ENCODE data around the gene NRSN1. TPM values are rescaled to one million over a fixed set of nuclear protein-coding genes. Genes with fewer than 3 reads are reported as not detected.

NRSN1 gene
- total RNA-seq, 2 experiments from 2014 or later = not detected

DNA sequence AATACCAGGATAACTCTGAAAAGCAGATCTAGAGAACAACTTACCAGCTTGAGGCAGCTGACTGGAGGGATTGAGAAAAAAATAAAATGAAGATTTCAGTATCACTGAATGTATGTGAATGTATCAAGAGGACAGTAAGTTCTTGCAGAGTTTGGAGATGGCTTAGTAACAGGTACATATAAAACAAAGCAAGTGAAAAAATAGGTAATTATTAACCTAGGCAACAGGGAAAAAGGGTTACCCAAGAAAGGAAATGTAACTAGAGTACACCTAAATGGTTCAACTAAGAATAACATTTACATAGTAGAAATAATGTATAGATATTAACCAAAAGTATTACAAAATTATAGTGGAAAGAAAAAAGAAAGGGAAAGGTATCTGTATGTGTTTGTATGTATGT is 67.3 kb downstream of the NRSN1 start:
- no TSS peak for BruUV-seq (replicated peaks)
- no peak overlapping the region for H3K27ac ChIP-seq (ENCODE audit: low read depth, low read length, poor library complexity, severe bottlenecking)
- no peak overlapping the region for H2AFZ ChIP-seq (ENCODE audit: low read length)
- no peaks in the 10 kb centered on the region for H3K79me2 ChIP-seq (ENCODE audit: insufficient read depth, low read depth, low read length)
- H4K20me1 ChIP-seq (ENCODE audit: insufficient read depth, low read length) = no peaks in the 10 kb centered on the region
- POLR2A ChIA-PET = no interaction called here
- no peak overlapping the region for H3K4me3 ChIP-seq (ENCODE audit: low read depth, low read length, poor library complexity, severe bottlenecking)
- H3K4me2 ChIP-seq (ENCODE audit: low read length) = no peak overlapping the region
- H3K36me3 ChIP-seq (ENCODE audit: insufficient read depth, low read length) = no peaks in the 10 kb centered on the region
- no peaks in the 10 kb centered on the region for H3K9me3 ChIP-seq (ENCODE audit: low read length)
- intact Hi-C loops (cut with micrococcal nuclease; ENCODE audit: unreplicated experiment) = no loop called here
- no peak for TF ChIP-seq EZH2phosphoT487 (IDR thresholded peaks at IDR 0.05; ENCODE audit: borderline replicate concordance, low read depth, low read length)
- TF ChIP-seq, protein P1, sequence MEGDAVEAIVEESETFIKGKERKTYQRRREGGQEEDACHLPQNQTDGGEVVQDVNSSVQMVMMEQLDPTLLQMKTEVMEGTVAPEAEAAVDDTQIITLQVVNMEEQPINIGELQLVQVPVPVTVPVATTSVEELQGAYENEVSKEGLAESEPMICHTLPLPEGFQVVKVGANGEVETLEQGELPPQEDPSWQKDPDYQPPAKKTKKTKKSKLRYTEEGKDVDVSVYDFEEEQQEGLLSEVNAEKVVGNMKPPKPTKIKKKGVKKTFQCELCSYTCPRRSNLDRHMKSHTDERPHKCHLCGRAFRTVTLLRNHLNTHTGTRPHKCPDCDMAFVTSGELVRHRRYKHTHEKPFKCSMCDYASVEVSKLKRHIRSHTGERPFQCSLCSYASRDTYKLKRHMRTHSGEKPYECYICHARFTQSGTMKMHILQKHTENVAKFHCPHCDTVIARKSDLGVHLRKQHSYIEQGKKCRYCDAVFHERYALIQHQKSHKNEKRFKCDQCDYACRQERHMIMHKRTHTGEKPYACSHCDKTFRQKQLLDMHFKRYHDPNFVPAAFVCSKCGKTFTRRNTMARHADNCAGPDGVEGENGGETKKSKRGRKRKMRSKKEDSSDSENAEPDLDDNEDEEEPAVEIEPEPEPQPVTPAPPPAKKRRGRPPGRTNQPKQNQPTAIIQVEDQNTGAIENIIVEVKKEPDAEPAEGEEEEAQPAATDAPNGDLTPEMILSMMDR (conservative IDR thresholded peaks at IDR 0.05; ENCODE audit: low read length) = no peak
- H3K4me1 ChIP-seq (ENCODE audit: insufficient read depth, low read length, poor library complexity, severe bottlenecking) = no peaks in the 10 kb centered on the region
- no peak for DNase-seq (ENCODE audit: low spot score)
- CTCF ChIA-PET (ENCODE audit: unreplicated experiment) = no interaction called here
- H3K9me2 ChIP-seq (ENCODE audit: insufficient read depth, low read length) = no peaks in the 10 kb centered on the region

DNA sequence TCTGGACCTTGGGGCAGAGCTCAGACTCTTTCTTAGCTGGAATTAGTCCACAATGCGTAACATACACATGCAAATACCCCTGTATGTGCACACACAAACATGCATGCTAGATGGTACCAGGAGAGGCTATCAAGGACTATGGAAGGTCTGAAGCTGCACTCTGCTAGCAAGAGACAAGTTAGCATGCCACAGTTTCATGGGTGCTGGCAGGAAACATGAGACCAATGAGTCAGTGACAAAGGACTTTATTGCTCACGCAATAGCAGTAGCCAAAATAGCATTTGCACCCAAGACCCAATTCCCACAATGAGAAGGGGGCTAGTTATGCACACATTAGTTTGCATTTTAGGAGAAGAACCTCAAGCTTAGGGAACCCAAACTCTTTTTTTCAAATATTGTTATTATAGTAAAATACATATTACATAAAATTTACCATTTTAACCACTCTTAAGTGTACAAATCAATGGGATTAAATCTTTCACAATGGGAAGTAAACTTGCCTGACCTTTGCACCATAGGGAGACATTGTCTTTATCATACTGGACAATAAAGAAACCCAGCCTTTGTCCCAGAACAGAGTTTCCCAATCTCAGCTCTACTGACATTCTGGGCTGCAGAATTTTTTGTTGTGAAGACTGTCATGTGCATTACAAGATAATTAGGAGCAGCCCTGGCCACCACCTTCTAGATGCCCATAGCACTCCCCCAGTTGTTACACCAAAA is 69.1 kb downstream of the NRSN1 start:
- no peaks in the 10 kb centered on the region for H3K36me3 ChIP-seq (ENCODE audit: insufficient read depth, low read length)
- no peaks in the 10 kb centered on the region for H4K20me1 ChIP-seq (ENCODE audit: insufficient read depth, low read length)
- intact Hi-C loops (cut with micrococcal nuclease; ENCODE audit: unreplicated experiment) = no loop called here
- BruUV-seq (replicated peaks) = no TSS peak
- no peaks in the 10 kb centered on the region for H3K79me2 ChIP-seq (ENCODE audit: insufficient read depth, low read depth, low read length)
- no peaks in the 10 kb centered on the region for H3K9me3 ChIP-seq (ENCODE audit: low read length)
- H2AFZ ChIP-seq (ENCODE audit: low read length) = no peak overlapping the region
- TF ChIP-seq EZH2phosphoT487 (IDR thresholded peaks at IDR 0.05; ENCODE audit: borderline replicate concordance, low read depth, low read length) = no peak
- TF ChIP-seq, protein P1 (conservative IDR thresholded peaks at IDR 0.05; ENCODE audit: low read length) = no peak
- CTCF ChIA-PET (ENCODE audit: unreplicated experiment) = no interaction called here
- H3K27ac ChIP-seq (ENCODE audit: low read depth, low read length, poor library complexity, severe bottlenecking) = no peak overlapping the region
- no peak overlapping the region for H3K4me3 ChIP-seq (ENCODE audit: low read depth, low read length, poor library complexity, severe bottlenecking)
- H3K9me2 ChIP-seq (ENCODE audit: insufficient read depth, low read length) = no peaks in the 10 kb centered on the region
- H3K4me2 ChIP-seq (ENCODE audit: low read length) = no peak overlapping the region
- DNase-seq (ENCODE audit: low spot score) = no peak
- H3K4me1 ChIP-seq (ENCODE audit: insufficient read depth, low read length, poor library complexity, severe bottlenecking) = no peaks in the 10 kb centered on the region
- POLR2A ChIA-PET = interaction anchor here (0.7 kb wide), 1 partner anchor 1859 kb away, joined by 3 read pairs; no protein-coding TSS in a partner anchor

DNA sequence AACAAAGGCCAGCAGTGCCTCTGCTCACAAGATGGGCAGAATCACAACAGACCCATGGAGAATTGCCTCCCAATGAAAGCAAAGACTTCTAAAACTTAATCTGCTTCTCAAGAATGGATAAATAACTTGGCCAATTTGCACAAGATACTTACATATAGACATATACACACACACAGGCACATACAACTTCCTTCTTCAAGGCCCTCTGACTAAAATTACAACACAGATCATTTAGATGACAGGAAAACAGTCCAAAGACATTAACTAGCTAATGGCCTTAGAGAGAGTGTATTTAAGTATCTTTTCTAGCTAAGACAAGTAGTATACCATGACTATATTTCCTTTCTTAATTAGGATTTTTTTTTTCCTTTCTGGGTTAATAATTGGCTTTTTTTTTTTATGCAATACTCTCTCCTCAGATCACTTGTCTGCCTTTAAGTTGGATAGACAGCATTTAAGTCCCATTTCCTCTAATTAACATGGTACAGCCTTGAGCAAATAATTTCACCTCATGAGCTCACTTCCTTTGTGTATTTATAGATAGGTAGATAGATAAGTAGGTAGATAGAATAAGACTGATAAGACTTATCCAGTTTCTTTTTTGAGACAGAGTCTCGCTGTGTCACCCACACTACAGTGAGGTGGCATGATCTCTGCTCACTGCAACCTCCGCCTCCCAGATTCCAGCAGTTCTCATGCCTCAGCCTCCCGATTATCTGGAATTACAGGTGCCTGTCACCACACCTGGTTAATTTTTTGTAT is 70.0 kb downstream of the NRSN1 start:
- CTCF ChIA-PET (ENCODE audit: unreplicated experiment) = no interaction called here
- no TSS peak for BruUV-seq (replicated peaks)

More for the DNA sequence above, 70.0 kb downstream of the NRSN1 start:
- no peak for DNase-seq (ENCODE audit: low spot score)
- Histone ChIP-seq H3K9me3 (ENCODE audit: low read length) (no peaks in the 10 kb centered on the region), H3K4me3 (ENCODE audit: low read depth, low read length, poor library complexity, severe bottlenecking) (no peak overlapping the region), H3K4me1 (ENCODE audit: insufficient read depth, low read length, poor library complexity, severe bottlenecking) (no peaks in the 10 kb centered on the region), H3K27ac (ENCODE audit: low read depth, low read length, poor library complexity, severe bottlenecking) (no peak overlapping the region), H3K79me2 (ENCODE audit: insufficient read depth, low read depth, low read length) (no peaks in the 10 kb centered on the region), H2AFZ (ENCODE audit: low read length) (no peak overlapping the region), H3K36me3 (ENCODE audit: insufficient read depth, low read length) (no peaks in the 10 kb centered on the region), H4K20me1 (ENCODE audit: insufficient read depth, low read length) (no peaks in the 10 kb centered on the region), H3K4me2 (ENCODE audit: low read length) (no peak overlapping the region), H3K9me2 (ENCODE audit: insufficient read depth, low read length) (no peaks in the 10 kb centered on the region)
- POLR2A ChIA-PET = interaction anchor here (0.5 to 1.4 kb wide), 3 partner anchors 14 to 1860 kb away, joined by 3 read pairs; no protein-coding TSS in a partner anchor
- intact Hi-C loops (cut with micrococcal nuclease; ENCODE audit: unreplicated experiment) = no loop called here
- TF ChIP-seq, protein P1 (conservative IDR thresholded peaks at IDR 0.05; ENCODE audit: low read length) = no peak
- TF ChIP-seq EZH2phosphoT487 (IDR thresholded peaks at IDR 0.05; ENCODE audit: borderline replicate concordance, low read depth, low read length) = no peak

Data from OCI-LY7 (cell line).